LoVo (cell line): ENCODE data around the gene IRX6.

Experiments used
- DNase-seq: peaks from one replicate; pipeline ENCODE4 v3.0.0-alpha.2; 2016; ENCODE audit warnings: low spot score

IRX6 gene

GRCh38 chr16:55324285-55325079 lies 479 bp downstream of the IRX6 start:
- no peak for DNase-seq

- DNase-seq, result no peak
Observed at GRCh38 chr16:55325080-55325447, 1.1 kb downstream of the IRX6 start.

GRCh38 chr16:55325458-55326109 lies 1.6 kb downstream of the IRX6 start:
- DNase-seq, result no peak

GRCh38 chr16:55326261-55327092 lies 2.5 kb downstream of the IRX6 start:
- no peak for DNase-seq

GRCh38 chr16:55328611-55329569 lies 4.9 kb downstream of the IRX6 start:
- no peak for DNase-seq

GRCh38 chr16:55329791-55330428 lies 5.9 kb downstream of the IRX6 start:
- no peak for DNase-seq

- no peak for DNase-seq
Observed at GRCh38 chr16:55330781-55331647, 7.0 kb downstream of the IRX6 start.

- no peak for DNase-seq
Observed at GRCh38 chr16:55331648-55332185, 7.7 kb downstream of the IRX6 start.

- DNase-seq, result no peak
Observed at GRCh38 chr16:55333684-55334083, 9.7 kb downstream of the IRX6 start.

GRCh38 chr16:55338646-55339045 lies 14.6 kb downstream of the IRX6 start:
- DNase-seq, result no peak

- DNase-seq, result no peak
Observed at GRCh38 chr16:55340445-55340844, 16.4 kb downstream of the IRX6 start.

- DNase-seq, result no peak
Observed at GRCh38 chr16:55341681-55342080, 17.7 kb downstream of the IRX6 start.

- DNase-seq, result no peak
Observed at GRCh38 chr16:55346475-55346874, 22.5 kb downstream of the IRX6 start.

- no peak for DNase-seq
Observed at GRCh38 chr16:55349867-55350266, 25.9 kb downstream of the IRX6 start.

- no peak for DNase-seq
Observed at GRCh38 chr16:55350984-55351383, 27.0 kb downstream of the IRX6 start.

GRCh38 chr16:55351936-55352335 lies 27.9 kb downstream of the IRX6 start:
- no peak for DNase-seq

GRCh38 chr16:55357241-55357640 lies 33.2 kb downstream of the IRX6 start:
- no peak for DNase-seq

- no peak for DNase-seq
Observed at GRCh38 chr16:55359946-55360345, 35.9 kb downstream of the IRX6 start.

- no peak for DNase-seq
Observed at GRCh38 chr16:55364811-55365210, 40.8 kb downstream of the IRX6 start.

- no peak for DNase-seq
Observed at GRCh38 chr16:55367301-55367811, 43.4 kb downstream of the IRX6 start.
